ENCODE measurements around the gene FAT3. TPM values are rescaled to one million over a fixed set of nuclear protein-coding genes. Genes with fewer than 3 reads are reported as not detected.

The FAT3 gene
- total RNA-seq, 1 donor from 2014 or later: 9.2 TPM

GRCh38 chr11:92226331-92227229, 2.0 kb downstream of the FAT3 start:
- peak; percentile 74 for DNase-seq (ENCODE audit: low spot score)
- intact Hi-C loops (cut with DNase I): no loop called here

- intact Hi-C loops (cut with DNase I): no loop called here
Measured at GRCh38 chr11:92227230-92227814, 2.7 kb downstream of the FAT3 start.

GRCh38 chr11:92227959-92228935, 3.6 kb downstream of the FAT3 start:
- intact Hi-C loops (cut with DNase I): no loop called here
- DNase-seq (ENCODE audit: low spot score): no peak

More at GRCh38 chr11:92227230-92227814, 2.7 kb downstream of the FAT3 start:
- DNase-seq (ENCODE audit: low spot score): no peak

GRCh38 chr11:92236856-92237255, 12.2 kb downstream of the FAT3 start:
- intact Hi-C loops (cut with DNase I): no loop called here
- DNase-seq (ENCODE audit: low spot score): no peak

GRCh38 chr11:92240916-92241315, 16.3 kb downstream of the FAT3 start:
- intact Hi-C loops (cut with DNase I): no loop called here
- DNase-seq (ENCODE audit: low spot score): no peak

- DNase-seq (ENCODE audit: low spot score): no peak
- intact Hi-C loops (cut with DNase I): no loop called here
Measured at GRCh38 chr11:92245700-92246271, 21.2 kb downstream of the FAT3 start.

GRCh38 chr11:92246630-92247029, 22.0 kb downstream of the FAT3 start:
- no peak for DNase-seq (ENCODE audit: low spot score)
- intact Hi-C loops (cut with DNase I): no loop called here

- no peak for DNase-seq (ENCODE audit: low spot score)
- intact Hi-C loops (cut with DNase I): no loop called here
Measured at GRCh38 chr11:92249156-92249753, 24.6 kb downstream of the FAT3 start.

- intact Hi-C loops (cut with DNase I): no loop called here
- DNase-seq (ENCODE audit: low spot score): no peak
Measured at GRCh38 chr11:92251980-92252379, 27.4 kb downstream of the FAT3 start.

- no peak for DNase-seq (ENCODE audit: low spot score)
- intact Hi-C loops (cut with DNase I): no loop called here
Measured at GRCh38 chr11:92253421-92253820, 28.8 kb downstream of the FAT3 start.

- DNase-seq (ENCODE audit: low spot score): no peak
- intact Hi-C loops (cut with DNase I): no loop called here
Measured at GRCh38 chr11:92253945-92254344, 29.3 kb downstream of the FAT3 start.

GRCh38 chr11:92257536-92257935, 32.9 kb downstream of the FAT3 start:
- DNase-seq (ENCODE audit: low spot score): no peak
- intact Hi-C loops (cut with DNase I): no loop called here

- intact Hi-C loops (cut with DNase I): no loop called here
- DNase-seq (ENCODE audit: low spot score): no peak
Measured at GRCh38 chr11:92259861-92260260, 35.2 kb downstream of the FAT3 start.

GRCh38 chr11:92264350-92264749, 39.7 kb downstream of the FAT3 start:
- DNase-seq (ENCODE audit: low spot score): no peak
- intact Hi-C loops (cut with DNase I): no loop called here

- intact Hi-C loops (cut with DNase I): no loop called here
- DNase-seq (ENCODE audit: low spot score): no peak
Measured at GRCh38 chr11:92266806-92267205, 42.2 kb downstream of the FAT3 start.

- no peak for DNase-seq (ENCODE audit: low spot score)
- intact Hi-C loops (cut with DNase I): no loop called here
Measured at GRCh38 chr11:92267278-92267677, 42.7 kb downstream of the FAT3 start.

GRCh38 chr11:92267968-92268367, 43.4 kb downstream of the FAT3 start:
- no peak for DNase-seq (ENCODE audit: low spot score)
- intact Hi-C loops (cut with DNase I): no loop called here

GRCh38 chr11:92268546-92268945, 43.9 kb downstream of the FAT3 start:
- intact Hi-C loops (cut with DNase I): no loop called here
- DNase-seq (ENCODE audit: low spot score): no peak

GRCh38 chr11:92269021-92269420, 44.4 kb downstream of the FAT3 start:
- intact Hi-C loops (cut with DNase I): no loop called here
- DNase-seq (ENCODE audit: low spot score): no peak
